Caco-2 (cell line): ENCODE data around the gene SAFB. TPM values are rescaled to one million over a fixed set of nuclear protein-coding genes. Genes with fewer than 3 reads are reported as not detected.

Source experiments
- BruUV-seq: library from RNA; stranded (reverse); fragments of 400-500 nt; replicated peaks from 2 replicates; lab custom pipeline; 2021; lab: Mats Ljungman, UMichigan
- CTCF ChIA-PET: fragments of 300-600 bp; sonication (Branson Sonifier 250); formaldehyde crosslinking; loops from one replicate; lab custom pipeline; 2022; ENCODE audit warnings: antibody characterized with exemption; lab: Charles Lee
- POLR2A ChIA-PET: fragments of 300-600 bp; sonication (Branson Sonifier 250); formaldehyde crosslinking; loops from one replicate; lab custom pipeline; 2022; ENCODE audit warnings: antibody characterized with exemption; lab: Charles Lee
- DNase-seq, 2 experiments: peaks; one replicate each; pipeline versions ENCODE4 v3.0.0 to v3.0.0-alpha.2; 2020 to 2022
- H3K27me3 ChIP-seq: replicated peaks from 2 replicates; pipeline ENCODE4 v1.6.0; 2011; ENCODE audit warnings: low read length; ENCODE audit not compliant: control insufficient read depth, insufficient read depth
- H3K36me3 ChIP-seq: 2 replicates; pipeline ENCODE4 v1.5.1; 2011; ENCODE audit warnings: low read length; ENCODE audit not compliant: control insufficient read depth, insufficient read depth
- H3K4me1 ChIP-seq: fragments of 250-450 bp; sonication (Bioruptor Pico); 2 replicates; pipeline ENCODE4 v1.5.1; 2020; ENCODE audit warnings: mild to moderate bottlenecking
- H3K4me3 ChIP-seq: 2 replicates; pipeline ENCODE4 v1.5.1; 2011; ENCODE audit warnings: low read depth, mild to moderate bottlenecking, control low read depth, low read length
- H3K9me3 ChIP-seq: fragments of 250-450 bp; sonication (Bioruptor Pico); 2 replicates; pipeline ENCODE4 v1.5.1; 2020; ENCODE audit warnings: mild to moderate bottlenecking, moderate library complexity
- H3K27ac Mint-ChIP-seq: one replicate; pipeline ENCODE4 v1.8.0; 2022; ENCODE audit warnings: mixed read lengths; ENCODE audit not compliant: unreplicated experiment
- H3K27me3 Mint-ChIP-seq: one replicate; pipeline ENCODE4 v1.8.0; 2022; ENCODE audit warnings: mixed read lengths; ENCODE audit not compliant: insufficient read depth, unreplicated experiment
- H3K36me3 Mint-ChIP-seq: one replicate; pipeline ENCODE4 v1.8.0; 2022; ENCODE audit warnings: mild to moderate bottlenecking, mixed read lengths; ENCODE audit not compliant: insufficient read depth, unreplicated experiment
- H3K4me1 Mint-ChIP-seq: one replicate; pipeline ENCODE4 v1.8.0; 2022; ENCODE audit warnings: low read depth, mixed read lengths; ENCODE audit not compliant: unreplicated experiment
- H3K4me3 Mint-ChIP-seq: one replicate; pipeline ENCODE4 v1.8.0; 2022; ENCODE audit warnings: mild to moderate bottlenecking, moderate library complexity, mixed read lengths; ENCODE audit not compliant: unreplicated experiment
- H3K9me3 Mint-ChIP-seq: one replicate; pipeline ENCODE4 v1.8.0; 2022; ENCODE audit warnings: mixed read lengths; ENCODE audit not compliant: unreplicated experiment
- intact Hi-C: fragments of 100-400 bp; cut with micrococcal nuclease; formaldehyde crosslinking; loops from one replicate; pipeline ENCODE4 v1.10.0; 2022; ENCODE audit not compliant: unreplicated experiment
- total RNA-seq: library from RNA; stranded (reverse); gene quantifications from 2 replicates; pipeline ENCODE4 v1.2.3, GENCODE V29; 2022
- TF ChIP-seq, protein P1 (sequence below), 2 experiments: fragments of 200-600 bp in 1 of 2; IDR thresholded peaks; 1 replicate in 1 of 2; 2 replicates in 1 of 2; pipeline versions ENCODE4 v1.5.1 to v1.8.0; 2011 to 2022; ENCODE audit warnings: antibody characterized with exemption in 1 of 2, control low read depth in 1 of 2, inconsistent platforms in 1 of 2, low read depth in 1 of 2, low read length in 1 of 2, mild to moderate bottlenecking in 1 of 2, moderate library complexity in 1 of 2; ENCODE audit not compliant: insufficient read depth in 1 of 2, severe bottlenecking in 1 of 2, unreplicated experiment in 1 of 2

Gene SAFB
- total RNA-seq, 1 experiment from 2014 or later, result 120 TPM

DNA sequence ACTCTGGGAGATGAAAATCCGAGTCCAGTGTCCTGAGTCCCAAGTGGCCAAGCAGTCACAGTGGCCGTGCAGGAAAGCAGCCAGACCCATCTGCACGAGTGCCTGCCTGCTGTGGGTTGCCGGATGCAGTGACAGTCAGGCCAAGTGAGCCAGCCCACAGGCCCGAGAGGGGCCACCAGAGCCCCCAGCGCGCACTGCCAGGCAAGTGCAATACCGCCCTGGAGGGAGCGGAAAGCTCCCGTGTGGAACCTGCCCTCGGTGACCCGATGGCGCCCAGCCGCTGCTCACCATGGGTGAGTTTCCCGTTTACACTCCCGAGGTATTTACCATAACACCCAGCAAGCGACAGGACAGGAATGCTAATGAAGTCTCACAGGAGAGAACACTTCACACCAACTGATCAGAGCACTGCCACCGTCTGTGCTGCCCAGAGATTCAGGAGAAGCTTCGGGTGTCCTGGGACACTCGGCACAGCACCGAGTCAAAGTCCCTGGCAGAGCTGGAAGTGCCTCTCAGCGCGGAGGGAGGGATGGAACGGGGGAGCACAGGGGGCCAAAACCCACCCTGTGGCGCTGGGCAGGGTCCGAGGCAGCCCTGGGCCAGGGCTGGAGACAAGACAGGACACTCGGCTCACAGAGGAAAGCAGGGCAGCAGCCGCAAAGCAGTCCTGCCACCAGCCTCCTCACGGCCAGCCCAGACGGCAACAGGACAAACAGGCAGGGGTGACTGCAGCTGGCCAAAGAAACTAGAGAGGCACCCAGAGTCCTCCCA, 33.8 kb upstream of the SAFB start:
- Histone ChIP-seq H3K36me3 (peaks cover 4% of the 10 kb centered on the region), H3K27me3 (no peaks in the 10 kb centered on the region), H3K4me3 (no peak overlapping the region), H3K9me3 (no peaks in the 10 kb centered on the region), H3K4me1 (no peaks in the 10 kb centered on the region)
- Mint-ChIP-seq H3K9me3 (no peaks in the 10 kb centered on the region), H3K36me3 (peaks cover 87% of the 10 kb centered on the region), H3K27me3 (no peaks in the 10 kb centered on the region), H3K4me1 (no peaks in the 10 kb centered on the region), H3K4me3 (no peak overlapping the region), H3K27ac (no peak overlapping the region)
- DNase-seq, result no peak
- no TSS peak for BruUV-seq
- CTCF ChIA-PET, result no interaction called here
- TF ChIP-seq, protein P1, sequence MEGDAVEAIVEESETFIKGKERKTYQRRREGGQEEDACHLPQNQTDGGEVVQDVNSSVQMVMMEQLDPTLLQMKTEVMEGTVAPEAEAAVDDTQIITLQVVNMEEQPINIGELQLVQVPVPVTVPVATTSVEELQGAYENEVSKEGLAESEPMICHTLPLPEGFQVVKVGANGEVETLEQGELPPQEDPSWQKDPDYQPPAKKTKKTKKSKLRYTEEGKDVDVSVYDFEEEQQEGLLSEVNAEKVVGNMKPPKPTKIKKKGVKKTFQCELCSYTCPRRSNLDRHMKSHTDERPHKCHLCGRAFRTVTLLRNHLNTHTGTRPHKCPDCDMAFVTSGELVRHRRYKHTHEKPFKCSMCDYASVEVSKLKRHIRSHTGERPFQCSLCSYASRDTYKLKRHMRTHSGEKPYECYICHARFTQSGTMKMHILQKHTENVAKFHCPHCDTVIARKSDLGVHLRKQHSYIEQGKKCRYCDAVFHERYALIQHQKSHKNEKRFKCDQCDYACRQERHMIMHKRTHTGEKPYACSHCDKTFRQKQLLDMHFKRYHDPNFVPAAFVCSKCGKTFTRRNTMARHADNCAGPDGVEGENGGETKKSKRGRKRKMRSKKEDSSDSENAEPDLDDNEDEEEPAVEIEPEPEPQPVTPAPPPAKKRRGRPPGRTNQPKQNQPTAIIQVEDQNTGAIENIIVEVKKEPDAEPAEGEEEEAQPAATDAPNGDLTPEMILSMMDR (IDR thresholded peaks at IDR 0.05; ENCODE audit: insufficient read depth in 1 of 2, low read depth in 1 of 2, low read length in 1 of 2, severe bottlenecking in 1 of 2, unreplicated experiment in 1 of 2), result no peak
- intact Hi-C loops, result no loop called here
- POLR2A ChIA-PET, result no interaction called here

DNA sequence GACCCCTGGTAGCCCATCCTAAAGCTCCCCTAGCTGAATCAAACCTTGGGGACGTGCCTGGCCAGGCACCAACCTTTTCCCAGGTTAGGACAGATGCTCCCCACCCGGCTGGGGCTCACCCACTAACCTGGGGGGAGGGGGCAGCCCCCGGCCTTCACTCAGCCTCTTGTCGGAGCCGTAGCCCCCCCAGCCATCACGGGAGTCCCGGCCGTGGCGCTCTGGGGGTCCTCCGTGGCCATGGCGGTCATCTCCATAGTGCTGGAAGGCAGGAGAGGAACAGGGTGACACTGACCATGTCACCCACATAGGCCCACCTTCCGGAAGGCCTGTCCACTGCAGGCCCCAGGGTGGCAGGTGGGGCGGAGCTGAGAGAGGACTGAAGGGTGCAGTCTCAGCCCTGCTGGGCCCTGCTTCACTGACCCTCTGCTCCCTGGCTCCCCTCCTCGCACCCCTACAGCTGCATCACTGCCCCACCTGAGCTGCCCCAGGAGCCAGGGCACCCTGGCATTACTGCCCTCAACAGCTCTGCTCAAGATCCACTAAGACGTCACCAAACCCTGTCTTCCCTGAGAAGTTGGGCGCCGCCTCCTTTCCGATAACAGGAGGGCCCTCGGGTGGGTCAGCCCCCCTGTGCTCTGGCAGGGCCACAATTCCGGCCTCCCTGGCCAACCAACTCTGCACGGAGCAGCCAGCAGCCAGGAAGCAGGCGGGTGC, 32.6 kb upstream of the SAFB start:
- ChIA-PET POLR2A (no interaction called here), CTCF (no interaction called here)
- BruUV-seq, result no TSS peak
- no peak for DNase-seq
- Histone ChIP-seq H3K36me3 (peaks cover 5% of the 10 kb centered on the region), H3K27me3 (no peaks in the 10 kb centered on the region), H3K4me3 (no peak overlapping the region), H3K4me1 (no peaks in the 10 kb centered on the region), H3K9me3 (no peaks in the 10 kb centered on the region)
- TF ChIP-seq, protein P1 (IDR thresholded peaks at IDR 0.05; ENCODE audit: insufficient read depth in 1 of 2, low read depth in 1 of 2, low read length in 1 of 2, severe bottlenecking in 1 of 2, unreplicated experiment in 1 of 2), result no peak
- Mint-ChIP-seq H3K27ac (no peak overlapping the region), H3K4me3 (no peak overlapping the region), H3K27me3 (no peaks in the 10 kb centered on the region), H3K36me3 (peaks cover 89% of the 10 kb centered on the region), H3K9me3 (no peaks in the 10 kb centered on the region), H3K4me1 (no peaks in the 10 kb centered on the region)
- intact Hi-C loops, result no loop called here

DNA sequence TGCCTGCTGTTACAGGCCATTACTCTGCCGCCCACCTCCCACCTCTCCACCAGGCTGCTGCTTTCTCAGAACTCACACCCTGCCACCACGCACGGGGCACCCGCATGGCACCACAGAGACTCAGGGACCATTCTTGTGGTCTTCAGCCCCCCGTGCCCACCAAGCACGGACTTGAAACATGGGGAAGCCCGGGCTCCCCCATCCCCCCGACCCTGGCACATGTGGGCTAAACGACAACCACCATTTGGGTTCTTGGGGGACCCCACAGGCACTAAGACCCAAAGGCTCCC, 32.1 kb upstream of the SAFB start:
- Histone ChIP-seq H3K4me1 (no peaks in the 10 kb centered on the region), H3K9me3 (no peaks in the 10 kb centered on the region), H3K4me3 (no peak overlapping the region), H3K36me3 (peaks cover 5% of the 10 kb centered on the region), H3K27me3 (no peaks in the 10 kb centered on the region)
- DNase-seq, result no peak
- no peak overlapping the region for H3K27ac Mint-ChIP-seq
- H3K4me1 Mint-ChIP-seq, result no peaks in the 10 kb centered on the region
- peaks cover 89% of the 10 kb centered on the region for H3K36me3 Mint-ChIP-seq
- no peak overlapping the region for H3K4me3 Mint-ChIP-seq
- TF ChIP-seq, protein P1 (IDR thresholded peaks at IDR 0.05; ENCODE audit: insufficient read depth in 1 of 2, low read depth in 1 of 2, low read length in 1 of 2, severe bottlenecking in 1 of 2, unreplicated experiment in 1 of 2), result no peak
- CTCF ChIA-PET, result no interaction called here
- no peaks in the 10 kb centered on the region for H3K27me3 Mint-ChIP-seq
- no peaks in the 10 kb centered on the region for H3K9me3 Mint-ChIP-seq
- no TSS peak for BruUV-seq
- POLR2A ChIA-PET, result no interaction called here
- intact Hi-C loops, result no loop called here
